Right lobe of liver (tissue), 4 donors: ENCODE data around the gene UTF1.

ENCODE experiments used
- CTCF ChIP-seq, 4 donors: fragments of 200-600 bp in 3 of 4; fragments of 450-650 bp in 1 of 4; IDR thresholded peaks; one replicate each; pipeline versions ENCODE4 v1.5.1 to v1.8.0; 2016 to 2022; ENCODE audit warnings: antibody characterized with exemption in 4 of 4, mild to moderate bottlenecking in 2 of 4
- POLR2A ChIP-seq: fragments of 450-650 bp; IDR thresholded peaks from one replicate; pipeline ENCODE4 v1.6.1; 2017; ENCODE audit warnings: antibody characterized with exemption, mild to moderate bottlenecking
- donor health status: DM: no; HTN: no; CAD: no.
- donor health status: DM: no; HTN: no; CAD: no.
- donor health status: DM: no; HTN: yes; CAD: no.

GRCh38 chr10:133180965-133181639 lies 48.9 kb upstream of the UTF1 start:
- TF ChIP-seq CTCF (IDR thresholded peaks at IDR 0.05) (no peak), POLR2A (no peak)
